SK-N-DZ (cell line): ENCODE results near the gene MKI67.

Experiments
- DNase-seq: peaks from one replicate; pipeline ENCODE4 v3.0.0-alpha.2; 2015; ENCODE audit warnings: low spot score

Gene MKI67

DNA sequence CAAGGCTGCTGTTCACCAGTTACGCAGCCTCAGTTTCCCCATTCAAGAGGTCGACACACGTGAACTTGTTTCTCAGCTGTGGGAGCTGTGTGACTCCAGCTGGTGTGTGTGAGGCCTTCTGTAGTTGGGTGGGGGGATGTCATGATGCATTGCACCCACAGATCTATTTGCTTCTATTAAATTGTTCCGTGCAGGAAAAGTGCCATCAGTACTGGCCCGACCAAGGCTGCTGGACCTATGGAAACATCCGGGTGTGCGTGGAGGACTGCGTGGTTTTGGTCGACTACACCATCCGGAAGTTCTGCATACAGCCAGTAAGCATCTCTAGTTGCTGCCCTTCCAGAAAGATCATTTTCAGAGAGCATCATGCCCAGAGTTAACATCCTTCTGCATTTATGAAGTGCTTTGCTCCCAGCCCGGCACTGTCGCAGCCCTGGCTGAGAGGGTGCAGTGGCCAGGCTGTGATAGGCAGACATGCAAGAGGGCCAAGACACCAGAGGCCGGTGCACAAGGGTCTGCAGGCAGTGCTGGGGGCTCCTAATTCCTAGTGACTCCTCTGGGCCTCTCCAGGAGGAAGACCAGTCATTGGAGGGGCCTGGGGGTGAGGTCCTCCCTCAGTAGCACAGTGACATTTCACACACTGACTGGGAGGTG, 60.2 kb downstream of the MKI67 start:
- DNase-seq: no peak

DNA sequence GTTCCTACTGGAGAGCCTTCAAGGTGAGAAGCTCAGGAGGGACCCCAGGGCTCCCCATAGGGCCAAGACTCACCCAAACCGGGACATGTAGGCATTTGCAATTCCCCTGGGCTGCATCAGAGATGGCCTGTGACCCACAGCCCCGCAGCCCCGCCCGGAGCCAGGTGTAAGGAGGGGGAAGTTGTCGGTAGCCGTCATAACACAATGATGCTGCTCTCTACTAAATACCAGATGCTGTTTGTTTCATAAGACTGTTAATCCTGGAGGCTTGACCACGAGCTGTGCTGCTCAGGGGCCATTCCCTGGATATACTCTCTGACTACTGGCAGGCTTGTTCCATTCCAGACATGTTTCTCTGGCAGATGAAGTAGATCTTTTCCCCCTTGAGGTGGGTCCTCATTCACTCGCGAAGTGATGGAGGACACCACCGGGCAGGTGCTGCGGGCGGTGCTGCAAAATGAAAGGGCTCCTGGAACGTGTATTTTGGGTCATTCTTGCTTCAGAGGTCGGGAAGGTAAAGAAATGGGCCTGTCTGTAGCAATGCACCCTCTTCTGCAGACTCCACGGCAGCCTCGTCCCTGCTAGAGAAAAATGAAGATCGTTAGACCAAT, 61.1 kb downstream of the MKI67 start:
- DNase-seq: no peak

DNA sequence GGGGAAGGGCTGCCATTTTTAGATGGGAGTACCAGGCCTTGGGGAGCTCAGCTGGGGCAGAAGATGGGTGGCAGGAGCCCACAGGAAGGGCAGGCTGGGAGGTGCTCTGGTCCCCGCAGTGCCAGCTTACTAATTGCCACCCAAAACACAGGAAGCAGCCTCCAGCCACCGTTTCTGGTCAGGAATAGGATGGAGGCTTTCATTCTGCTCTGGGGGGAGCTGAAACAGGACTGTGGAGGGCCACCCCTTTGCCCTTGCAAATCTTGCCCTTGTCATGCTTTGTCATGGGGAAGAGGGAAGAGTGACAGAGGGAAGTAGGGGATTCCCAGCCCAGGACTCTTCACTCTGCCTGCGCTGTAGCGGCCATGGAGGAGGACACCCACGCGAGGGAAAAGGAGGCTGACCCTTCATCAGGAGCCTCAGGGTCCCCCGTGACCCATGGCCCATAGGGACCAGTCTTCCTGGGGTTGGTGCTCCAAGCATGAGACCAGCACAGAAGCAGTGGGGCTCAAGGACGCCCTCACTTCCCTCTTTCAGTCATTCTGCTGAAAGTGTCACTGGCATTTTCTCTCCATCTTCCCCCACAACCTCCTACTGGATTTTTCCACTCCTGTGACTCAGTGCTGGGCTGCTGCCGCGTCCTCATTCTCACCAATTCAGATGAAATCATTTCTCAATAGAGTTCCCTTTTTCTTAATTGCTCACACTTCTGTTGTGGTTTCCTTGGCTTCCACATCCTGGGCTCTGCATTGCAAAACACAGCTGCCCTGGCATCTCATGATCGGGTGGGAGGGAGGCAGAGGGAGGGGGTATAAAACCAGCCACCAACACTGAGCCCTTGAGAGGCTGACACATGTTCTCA, 61.9 kb downstream of the MKI67 start:
- DNase-seq: no peak

DNA sequence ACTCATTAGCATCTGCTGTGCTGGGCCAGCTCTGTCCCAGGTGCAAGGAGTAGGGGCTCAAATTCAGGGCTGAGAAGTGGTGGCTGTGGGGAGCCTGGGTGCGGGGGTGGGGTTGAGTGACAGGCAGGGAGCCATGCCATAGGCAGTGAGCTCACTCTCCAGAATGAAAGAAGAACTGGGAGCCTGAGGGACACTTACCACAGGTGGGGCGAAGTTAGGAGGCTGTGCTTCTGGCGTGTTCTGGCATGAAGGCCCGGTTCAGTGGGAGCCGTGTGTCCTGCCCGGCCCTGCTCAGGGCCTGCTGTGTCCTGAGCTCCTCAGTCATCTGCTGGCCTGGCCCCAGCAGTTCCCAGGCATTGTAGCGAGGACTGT, 62.5 kb downstream of the MKI67 start:
- DNase-seq: no peak

DNA sequence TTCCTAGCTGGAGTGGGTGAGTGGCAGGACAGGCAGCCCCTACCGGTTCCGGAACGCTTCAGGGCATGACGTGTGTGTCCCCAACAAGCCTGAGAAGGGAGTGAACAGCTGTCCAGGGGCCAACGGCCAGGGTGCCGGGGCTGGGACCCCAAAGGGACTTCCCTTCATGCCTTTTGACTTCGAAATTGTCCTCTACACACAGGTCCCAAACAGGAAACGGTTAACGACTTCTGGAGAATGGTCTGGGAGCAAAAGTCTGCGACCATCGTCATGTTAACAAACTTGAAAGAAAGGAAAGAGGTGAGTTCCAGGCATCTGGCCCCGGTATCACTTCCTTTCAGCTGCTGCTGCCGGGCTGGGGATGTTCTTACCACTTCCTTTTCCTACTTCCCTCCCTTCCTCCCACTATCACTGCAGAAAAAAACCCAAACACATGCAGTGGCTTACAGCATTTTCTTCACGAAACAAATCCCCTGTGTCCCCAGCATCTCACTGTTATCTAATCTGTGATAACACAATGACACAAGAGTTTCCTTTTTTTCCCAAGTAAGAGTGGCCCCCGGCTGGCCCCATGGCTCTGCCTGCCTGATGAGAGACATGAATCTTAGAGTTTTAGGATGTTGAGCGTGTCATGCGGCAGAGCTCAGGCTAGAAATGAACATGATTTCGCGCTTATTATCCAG, 63.2 kb downstream of the MKI67 start:
- DNase-seq: no peak

DNA sequence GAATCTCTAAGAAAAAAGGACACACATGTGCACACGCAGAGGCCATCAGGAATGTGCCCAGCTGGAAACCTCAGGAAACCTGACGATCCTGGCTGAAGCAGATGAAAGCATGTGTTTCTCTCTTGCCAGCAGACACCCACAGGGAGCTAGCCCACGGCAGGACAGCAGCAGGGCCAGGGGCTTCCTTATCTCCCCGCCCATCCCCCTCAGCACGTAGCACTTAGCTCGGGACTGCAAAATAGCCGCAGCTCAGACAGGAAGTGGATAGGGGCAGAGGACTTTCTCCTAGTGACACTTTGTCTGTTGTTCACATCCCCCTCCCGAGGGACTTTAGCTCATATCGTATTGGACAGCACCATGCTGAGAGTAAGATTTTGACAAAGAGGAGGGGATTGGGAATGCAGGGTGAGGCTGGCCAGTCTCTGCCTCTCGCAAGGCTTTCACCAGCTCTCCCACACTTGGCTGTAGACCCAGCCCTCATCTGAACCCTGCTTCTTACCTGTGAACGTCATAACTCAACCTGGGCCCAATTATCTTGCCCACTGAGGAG, 63.8 kb downstream of the MKI67 start:
- no peak for DNase-seq

DNA sequence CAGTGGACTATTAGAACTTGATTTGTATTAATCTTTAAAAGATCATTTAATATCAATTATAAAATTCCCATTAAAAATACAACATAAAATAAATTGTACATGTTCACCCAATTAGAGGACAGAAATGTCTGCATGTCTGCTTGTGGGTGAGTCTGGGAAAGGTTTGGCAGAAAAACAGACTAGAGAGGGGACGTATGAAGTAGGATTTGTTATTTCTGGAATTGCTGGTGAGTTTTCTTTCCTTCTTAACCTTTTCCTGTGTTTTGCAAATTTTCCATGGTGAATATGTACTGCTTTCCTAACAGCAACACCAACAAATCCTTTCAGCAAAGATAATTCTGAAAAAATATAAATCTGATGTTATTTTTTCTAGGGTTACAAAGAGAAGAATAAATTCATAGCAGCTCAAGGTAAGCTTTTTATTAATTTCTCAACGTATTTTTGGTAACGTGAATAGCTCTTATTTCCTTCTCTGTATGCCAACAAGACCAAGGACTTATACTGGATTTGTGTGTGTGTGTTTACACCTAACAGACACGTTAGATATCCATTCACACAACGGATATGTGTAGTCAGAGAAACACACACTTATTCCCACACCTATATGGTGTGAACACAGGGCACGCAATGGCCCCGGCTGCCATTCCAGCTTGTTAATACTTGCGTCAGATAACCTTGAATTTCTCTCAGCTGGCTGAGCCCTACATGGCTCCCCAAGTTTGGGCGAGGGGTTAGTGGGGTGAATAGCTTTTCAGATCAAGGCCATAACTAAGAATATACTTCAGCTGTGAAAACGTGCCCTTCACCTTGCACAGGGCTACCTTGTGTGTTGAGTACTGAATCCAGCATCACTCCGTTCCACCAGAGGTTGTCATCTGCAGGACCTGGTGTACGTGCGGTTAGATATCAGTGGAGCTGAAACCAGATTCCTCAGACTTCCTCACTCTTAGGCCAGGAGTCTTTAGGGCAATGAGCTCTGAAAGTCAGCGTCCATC, 64.6 kb downstream of the MKI67 start:
- DNase-seq: no peak

DNA sequence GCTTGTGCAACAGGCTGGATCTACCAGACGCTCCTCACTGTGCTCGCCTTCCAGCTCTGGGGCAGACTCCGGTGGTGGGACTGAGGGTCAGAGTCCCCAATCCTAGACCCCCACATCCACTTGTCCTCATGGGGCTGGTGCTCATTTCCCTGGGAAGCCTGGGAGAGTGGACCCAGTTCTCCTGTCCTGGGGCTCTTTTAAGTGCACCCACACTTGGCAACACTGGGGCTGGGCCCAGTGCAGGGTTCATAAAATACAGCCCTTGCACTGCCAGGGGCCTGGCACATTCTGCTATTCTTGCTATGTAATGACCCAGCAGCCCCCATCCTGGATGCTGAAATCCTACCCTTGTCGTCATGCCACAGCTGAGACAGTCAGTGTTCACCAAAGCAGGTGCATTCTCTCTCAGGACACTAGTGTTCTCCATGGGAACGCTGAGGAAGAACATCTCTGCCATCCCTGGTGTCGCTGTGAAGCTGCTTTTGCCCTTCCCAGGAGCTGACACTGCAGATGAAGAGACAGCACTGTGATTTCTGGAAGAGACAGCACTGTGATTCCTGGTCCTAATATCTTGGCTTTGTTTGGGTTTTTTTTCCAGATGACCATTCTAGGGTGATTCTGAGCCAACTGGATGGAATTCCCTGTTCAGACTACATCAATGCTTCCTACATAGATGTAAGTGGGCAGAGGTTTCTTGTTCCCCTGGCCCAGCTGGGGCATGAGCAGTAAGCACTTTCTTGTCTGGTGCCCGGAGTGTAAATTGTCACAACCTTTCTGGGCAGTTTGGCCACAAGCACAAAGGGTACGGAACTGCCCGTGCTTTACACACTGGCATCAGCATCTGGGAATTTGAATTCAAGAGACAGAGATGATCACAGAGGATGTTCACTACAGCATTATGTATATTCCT, 65.6 kb downstream of the MKI67 start:
- no peak for DNase-seq

DNA sequence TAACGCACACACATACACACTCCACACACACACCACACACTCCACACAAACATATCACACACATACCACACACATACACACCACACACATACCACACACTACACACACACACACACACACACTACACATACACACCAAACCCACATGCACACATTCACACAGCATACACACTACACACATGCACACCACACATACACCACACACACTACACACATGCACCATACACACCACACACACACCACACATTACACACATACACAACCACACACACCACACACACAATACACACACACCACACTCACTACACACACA, 66.3 kb downstream of the MKI67 start:
- DNase-seq: no peak

DNA sequence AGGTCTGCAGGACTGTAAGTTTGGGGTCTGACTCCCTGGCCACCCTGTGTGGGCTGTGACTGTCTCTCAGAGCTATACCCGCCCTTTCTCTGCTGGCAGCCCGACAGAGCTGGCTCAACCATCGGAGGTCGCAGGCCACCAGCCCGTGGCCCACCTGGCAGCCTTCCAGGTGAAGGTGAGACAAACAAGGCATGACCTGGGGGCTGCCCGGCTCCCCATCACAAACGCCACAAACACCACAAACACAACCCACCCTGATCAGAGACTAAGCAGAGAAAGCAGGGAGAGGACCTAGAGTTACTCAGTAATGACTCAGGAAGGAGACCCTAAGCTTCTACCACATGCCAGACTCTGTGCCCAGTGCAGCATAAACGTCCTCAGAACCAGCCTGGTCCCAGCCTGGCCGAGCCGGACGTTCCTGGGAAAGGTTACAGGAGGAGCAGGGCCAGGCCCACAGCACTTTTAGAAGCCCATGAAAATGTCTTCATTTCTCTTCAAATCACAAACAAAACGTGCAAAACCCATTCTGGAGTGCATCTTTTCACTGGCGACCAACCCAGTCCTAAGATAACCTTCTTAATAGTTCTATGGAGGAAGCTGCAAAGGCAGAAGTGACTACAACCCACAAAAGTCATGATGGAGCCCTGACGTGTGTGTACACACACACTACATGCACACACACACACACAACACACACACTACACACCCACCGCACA, 66.8 kb downstream of the MKI67 start:
- DNase-seq: no peak

DNA sequence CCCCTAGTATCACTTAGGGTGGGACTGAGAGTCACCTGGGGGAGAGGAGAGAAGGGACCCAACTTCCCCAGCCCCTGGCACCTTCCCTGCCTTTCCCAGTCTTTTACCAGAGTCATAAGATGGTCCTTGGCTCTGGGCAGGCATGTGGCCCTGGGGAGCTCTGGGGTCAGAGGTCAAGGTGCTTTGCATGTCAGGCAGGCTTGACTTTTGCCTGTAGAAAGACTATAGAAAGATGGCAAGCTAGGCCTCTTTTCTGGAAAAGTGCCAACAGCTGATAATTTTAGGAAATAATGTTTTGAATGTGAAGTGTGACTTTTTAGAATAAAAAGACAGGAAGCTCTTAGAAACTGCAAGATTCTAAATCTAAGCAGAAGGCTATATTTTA, 67.5 kb downstream of the MKI67 start:
- DNase-seq: no peak

DNA sequence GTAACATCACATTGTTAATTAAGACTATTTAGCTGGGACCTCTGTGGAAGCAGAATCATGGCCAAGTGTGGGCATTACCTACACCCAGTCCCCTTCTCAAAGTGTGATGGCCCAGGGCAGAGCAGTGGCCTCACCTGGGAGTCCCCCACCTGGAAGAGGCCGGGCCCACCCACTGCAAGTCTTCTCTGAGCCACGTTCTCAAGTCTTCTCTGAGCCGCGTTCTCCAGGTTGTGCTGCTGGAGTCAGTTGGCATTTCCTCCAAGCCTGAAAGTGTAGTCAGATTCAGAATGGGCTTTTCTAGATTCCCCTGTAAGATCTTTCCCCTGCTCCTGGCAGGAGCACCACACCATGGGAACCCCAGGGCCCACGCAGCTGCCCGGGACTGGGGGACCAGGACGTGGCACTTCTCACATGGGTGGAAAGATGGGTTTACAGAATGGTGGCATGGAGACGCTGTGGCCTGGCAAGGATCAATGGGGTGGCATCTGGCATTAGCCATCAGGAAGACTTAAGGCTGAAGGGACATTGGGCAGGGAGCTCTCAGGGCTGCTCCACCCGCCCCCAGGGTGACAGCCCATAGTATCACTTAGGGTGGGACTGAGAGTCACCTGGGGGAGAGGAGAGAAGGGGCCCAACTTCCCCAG, 68.0 kb downstream of the MKI67 start:
- no peak for DNase-seq

DNA sequence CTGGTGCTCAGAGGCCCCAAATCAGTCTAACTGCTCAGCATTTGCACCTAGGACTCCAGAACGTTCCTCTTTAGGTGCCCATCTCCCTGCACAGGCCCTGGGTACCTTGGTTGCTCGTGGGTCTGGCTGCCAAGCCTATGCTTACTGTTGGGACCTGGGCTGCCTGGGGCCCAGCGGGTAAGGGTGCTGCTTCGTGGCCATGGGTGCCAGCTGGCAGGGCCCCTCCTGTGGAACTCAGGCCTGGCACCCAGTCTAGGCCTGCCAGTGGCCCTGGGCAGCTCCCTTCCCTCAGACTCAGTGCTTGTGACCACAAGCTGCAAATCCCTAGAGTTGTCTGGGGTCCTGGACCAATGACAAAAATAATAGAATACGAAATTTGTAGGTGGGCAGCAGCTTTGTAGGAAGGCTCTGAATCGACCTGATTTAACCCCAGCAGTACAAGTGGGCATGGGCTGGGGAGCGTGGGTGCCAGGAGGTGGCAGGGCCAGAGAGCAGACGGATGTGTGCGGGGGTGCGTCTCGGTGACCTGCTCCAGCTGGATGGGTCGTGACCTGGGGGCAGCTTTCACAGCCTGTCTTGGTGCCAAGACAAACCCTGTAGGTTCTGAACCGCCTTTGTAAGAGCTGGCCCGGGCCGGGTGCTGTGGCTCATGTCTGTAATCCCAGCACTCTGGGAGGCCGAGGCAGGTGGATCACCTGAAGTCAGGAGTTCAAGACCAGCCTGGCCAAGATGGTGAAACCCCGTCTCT, 69.7 kb downstream of the MKI67 start:
- no peak for DNase-seq

DNA sequence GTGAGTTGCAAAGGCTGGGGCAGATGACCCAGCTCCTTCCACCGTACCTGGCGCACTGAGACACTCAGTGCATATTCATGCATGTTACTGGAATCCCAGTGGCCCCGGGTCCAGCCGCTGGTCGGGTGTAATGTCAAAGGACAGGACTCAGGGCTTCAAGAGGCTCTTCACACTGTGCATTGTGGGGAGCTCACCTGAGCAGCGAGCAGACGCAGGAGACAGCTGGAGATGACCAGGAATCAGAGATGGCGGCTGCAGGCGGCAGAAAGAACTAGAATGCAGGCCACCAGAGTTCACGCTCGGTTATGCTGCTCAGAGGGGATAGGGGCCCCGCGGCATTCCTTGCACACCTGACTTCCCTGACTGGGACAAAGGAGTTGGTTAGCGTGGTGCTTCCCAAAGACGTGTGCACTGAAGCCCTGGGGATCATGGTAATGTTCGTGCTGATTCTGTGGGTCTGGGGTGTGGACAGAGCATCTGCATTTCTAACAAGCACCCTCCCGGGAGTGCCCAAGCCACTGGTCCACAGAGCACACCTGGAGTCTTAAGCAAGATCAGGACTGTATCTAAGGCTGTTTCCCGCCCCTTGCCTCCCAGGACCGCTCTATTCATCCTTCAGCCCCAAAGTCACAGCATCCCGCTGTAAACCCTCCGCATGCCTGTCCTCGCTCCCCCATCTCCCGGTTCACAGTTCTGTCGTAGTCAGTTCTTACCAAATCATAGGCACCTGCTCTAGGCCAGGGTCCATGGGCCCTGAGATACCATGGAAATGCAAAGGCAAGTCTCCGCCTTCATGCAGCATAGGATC, 71.0 kb downstream of the MKI67 start:
- no peak for DNase-seq

DNA sequence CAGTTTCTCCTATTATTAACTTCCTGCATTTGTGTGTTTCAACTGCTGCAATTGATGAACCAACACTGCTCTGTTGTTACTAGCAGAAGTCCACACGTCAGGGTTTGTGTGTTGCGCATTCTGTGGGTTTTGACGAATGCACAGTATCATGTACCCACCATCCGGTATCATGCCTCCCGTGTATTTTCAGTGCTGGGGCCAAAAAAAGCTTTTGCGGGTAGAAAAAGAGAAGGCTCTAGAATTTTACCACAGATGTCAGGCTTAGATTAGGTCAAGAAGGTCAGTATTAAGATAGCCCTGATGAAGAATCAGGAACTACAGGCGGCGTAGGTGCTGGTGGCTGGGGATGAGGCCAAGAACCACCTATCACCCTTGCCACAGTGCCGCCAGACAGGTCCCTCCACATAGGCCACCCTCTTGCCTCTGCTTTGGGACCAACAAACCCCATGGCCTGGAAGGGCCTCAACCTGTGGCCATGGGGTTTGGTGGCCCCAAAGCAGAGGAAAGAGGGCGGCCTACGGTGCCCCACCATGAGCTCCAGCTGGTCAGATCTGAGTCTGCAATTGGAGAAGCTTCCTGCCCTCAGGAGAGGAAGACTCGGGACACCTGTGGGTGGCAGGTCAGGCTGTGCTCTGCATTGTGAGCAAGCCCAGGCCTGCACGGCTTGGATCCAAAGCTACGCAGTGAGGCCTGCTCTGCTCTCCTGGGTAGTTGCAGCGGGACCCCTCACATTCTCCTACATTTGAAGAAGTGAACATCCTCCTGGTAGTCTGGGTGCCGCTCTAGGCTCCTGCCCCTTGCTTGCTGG, 71.9 kb downstream of the MKI67 start:
- no peak for DNase-seq

DNA sequence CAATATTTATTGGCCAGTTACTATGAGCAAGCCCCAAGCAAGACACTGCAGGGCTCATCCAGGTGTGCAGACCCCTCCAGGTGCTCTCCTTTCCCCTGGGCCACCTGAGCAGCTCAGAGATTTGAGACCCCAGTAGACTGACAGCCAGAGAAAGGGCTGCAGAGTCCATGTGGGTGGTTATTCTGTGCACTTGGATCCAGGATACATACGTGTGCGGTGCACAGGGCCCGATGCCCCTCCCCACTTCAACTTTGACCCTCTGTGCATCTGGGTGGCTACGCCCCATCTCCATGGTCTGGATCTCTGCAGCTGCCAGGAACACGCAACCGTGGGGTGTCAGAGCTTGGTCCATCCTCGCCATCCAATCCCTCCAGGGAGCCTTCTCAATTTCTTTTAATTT, 72.9 kb downstream of the MKI67 start:
- DNase-seq: no peak
